LoVo (cell line): ENCODE data around the gene MYO9B.

Source experiments
- DNase-seq: peaks from one replicate; pipeline ENCODE4 v3.0.0-alpha.2; 2016; ENCODE audit warnings: low spot score

The MYO9B gene

GRCh38 chr19:17240826-17241399 is 165.3 kb downstream of the MYO9B start:
- no peak for DNase-seq

DNA sequence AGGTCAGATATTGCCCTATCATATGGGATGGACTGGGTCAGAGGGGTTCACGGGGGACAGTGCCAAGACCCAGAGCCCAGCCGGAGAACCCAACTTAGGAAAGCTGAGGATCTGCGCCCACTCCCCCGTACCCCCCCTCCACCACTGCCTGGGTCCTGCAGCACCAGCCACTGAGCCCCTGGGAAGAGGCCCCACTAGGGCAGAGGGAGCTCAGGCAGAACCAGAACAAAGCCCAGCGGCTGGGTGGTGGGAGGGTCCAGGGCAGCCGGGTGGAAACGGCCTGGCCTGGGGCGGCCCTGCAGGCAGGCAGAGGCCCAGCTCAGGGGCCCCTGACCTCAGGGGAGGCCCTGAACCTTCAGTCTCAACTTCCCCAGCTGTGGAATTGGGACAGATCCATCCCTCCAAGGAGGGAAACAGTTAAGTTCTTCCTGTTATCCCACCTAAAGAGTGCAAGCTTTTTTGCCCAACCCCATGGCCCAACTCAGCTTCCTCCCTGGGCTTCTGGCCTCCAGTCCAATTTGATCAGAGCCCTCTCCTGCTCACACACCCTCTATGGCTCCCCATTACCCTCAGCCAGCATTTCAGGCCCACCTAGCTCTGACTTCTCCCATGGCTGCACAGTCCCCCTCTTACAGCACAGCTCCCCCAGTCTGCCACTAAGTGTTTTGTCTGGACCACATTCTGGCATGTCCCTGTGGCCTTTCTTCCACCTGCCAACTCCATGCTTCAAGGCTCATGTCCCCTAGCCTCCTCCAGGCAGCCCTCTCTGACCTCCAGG is 167.0 kb downstream of the MYO9B start:
- DNase-seq, result no peak

DNA sequence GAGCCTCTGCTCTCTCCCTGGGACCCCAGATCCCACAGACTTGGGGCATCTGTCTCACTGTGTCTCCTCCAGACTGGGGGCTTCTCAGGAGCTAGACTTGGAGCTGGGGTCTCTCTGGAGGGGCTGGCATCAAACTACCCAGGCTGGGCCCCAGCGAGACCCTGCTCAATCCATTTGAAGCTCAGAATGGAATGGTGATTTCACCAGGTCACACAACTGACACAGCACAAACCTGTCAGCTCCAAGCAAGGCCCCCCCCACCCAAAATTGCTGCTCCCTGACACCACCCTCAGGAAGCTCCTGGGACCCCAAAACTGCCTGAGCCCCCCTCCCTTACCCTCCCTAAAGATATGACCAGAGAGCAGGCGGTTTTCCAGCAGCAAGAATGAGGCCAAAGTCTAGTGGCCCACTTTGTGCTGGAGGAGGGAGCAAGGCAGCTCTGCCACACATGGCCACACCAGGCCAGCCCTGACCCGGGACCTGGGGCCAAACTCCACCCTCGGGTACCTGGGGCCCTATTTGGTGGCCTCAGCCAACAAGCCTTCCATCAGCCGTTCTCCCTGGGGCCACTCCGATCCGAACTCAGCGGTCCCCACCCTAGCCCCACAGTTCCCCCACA is 167.7 kb downstream of the MYO9B start:
- DNase-seq, result no peak

- DNase-seq, result no peak
Observed at GRCh38 chr19:17243830-17244617, 168.4 kb downstream of the MYO9B start.

DNA sequence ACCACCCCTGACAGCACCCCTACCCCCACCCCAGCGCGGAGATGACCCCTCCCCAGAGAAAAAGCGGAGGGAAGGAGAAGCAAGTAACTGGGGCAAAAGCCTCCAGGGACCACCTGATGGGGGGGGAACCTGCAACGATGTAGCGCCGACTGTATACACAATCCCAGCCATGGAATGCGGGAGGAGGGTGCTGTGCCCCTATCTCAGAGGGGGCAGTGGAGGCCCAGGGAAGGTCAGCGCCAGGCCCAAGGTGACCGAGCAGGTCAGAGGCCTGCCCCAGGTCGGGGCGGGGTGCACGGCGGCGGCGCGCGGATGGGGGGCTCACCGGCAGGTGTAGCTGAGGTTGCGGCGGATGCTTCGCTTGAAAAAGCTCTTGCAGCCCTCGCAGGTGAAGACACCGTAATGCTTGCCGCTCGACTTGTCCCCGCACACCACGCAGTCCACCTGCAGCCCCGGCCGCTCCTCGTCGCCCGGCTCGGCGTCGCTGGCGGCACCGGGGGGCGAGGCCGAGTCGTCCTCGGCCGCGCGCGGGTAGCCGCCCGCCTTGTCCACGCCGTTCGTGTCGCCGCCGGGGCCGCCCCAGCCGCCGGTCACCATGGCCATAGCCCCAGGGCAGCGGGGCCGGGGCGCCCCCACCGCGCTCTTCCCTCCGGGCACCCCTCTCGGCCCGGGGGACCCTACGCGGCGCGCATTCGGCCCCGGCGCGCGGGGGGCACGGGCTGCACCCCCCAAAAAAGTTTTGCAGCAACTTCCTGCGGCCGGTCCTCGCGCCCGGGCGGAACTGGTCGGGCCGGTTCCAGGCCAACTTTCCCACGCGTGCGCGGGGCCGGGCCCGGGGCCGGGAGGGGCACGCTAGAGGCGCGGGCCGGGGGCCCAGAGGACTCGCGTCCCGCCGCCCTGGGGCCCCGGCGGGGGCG is 169.3 kb downstream of the MYO9B start:
- no peak for DNase-seq

DNA sequence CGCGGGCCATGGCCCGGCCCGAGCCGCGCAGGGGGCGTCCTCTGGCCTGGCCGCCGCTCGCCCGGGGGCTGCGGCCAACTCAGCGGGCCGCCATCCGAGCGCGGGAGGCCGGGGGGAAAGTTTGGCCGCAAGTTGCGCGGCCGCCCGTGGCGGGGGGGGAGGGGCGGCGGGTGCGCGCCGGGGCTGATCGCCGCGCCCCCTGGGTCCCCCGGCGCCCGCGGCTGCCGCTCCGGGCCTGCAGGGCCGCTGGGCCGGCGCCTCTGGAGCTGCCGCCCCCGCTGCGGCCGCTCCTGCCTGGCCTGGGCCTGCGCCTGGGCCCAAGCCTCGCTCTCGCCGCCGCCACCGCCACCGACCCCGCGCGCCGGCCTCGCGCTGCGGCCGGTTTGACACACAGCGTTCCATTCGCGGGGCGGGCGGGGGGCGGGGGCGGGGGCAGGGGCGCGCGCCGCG is 170.0 kb downstream of the MYO9B start, which contains the start of gene NR2F6:
NR2F6 (minus strand) TSS at position 385 of the 450 bp plus-strand sequence. CDS start 699 bp downstream, outside the sequence.
- no peak for DNase-seq

GRCh38 chr19:17246681-17247425 is 171.3 kb downstream of the MYO9B start:
- no peak for DNase-seq

GRCh38 chr19:17248011-17248776 is 172.6 kb downstream of the MYO9B start:
- no peak for DNase-seq

DNA sequence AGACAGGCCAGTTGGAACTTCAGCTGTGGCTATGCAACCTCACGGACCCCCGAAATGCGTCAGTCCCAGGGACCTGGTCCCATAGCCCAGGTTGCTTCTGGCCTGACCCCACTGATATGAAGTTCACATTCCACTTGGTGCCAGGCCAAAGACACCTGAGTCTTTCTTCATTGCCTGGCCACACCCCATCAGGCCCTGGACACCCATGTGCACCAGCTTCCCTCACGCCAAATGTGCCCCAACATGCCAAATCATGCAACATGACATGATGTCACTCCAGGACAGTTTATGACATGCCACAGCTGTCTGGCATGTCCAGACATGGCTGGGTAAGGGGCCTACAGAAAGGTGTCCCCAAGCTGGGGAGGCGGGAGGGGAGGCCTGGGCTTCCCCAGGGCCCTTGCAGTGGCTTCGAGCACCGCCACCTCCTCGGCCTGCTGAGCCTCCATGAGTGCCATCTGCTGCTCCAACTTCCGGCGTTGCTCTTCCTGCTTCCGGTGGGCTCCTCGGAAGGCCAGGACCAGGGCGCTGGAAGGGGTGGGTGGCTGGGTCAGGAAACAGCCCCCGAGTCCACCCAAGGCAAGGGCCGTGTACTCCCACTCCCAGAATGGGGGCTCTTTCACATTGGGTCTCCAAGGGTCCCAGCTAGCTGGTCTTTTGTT is 174.4 kb downstream of the MYO9B start:
- no peak for DNase-seq

DNA sequence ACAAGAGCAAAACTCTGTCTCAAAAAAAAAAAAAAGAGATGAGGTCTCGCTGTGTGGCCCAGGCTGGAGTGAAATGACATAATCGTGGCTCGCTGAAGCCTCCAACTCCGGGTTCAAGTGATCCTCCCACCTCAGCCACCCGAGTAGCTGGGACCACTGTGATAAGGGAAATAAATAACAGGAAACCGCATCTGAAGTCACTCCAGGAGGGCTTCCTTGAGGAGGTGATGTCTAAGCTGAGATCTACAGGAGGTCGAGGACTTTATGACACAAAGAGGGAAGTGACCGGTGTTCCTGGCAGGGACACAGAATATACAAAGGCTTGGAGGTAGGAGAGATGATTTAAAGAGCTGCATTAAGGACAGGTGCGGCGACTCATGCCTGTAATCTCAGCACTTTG is 179.1 kb downstream of the MYO9B start:
- DNase-seq, result no peak

DNA sequence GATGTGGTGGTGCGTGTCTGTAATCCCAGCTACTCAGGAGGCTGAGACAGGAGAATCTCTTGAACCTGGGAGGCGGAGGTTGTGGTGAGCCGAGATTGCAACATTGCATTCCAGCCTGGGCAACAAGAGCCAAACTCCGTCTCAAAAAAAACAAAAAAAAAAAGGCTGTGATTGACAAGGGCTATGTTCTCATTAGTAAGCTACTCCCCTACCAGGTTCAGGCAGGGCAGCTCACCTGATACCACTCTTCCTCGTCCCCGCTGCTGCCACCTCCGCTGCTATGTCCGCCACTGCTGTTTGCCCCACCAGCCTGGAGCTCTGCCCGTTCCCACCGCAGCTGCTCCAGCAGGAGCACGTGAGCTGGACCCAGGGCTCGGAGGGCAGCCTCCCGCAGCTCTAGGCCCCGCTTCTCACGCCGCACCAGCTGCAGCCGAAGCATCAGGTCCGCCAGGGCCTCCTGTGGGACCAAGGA is 179.6 kb downstream of the MYO9B start:
- no peak for DNase-seq

- no peak for DNase-seq
Observed at GRCh38 chr19:17256130-17256529, 180.6 kb downstream of the MYO9B start.

- no peak for DNase-seq
Observed at GRCh38 chr19:17259118-17259780, 183.7 kb downstream of the MYO9B start.

GRCh38 chr19:17259934-17260333 is 184.4 kb downstream of the MYO9B start:
- no peak for DNase-seq

DNA sequence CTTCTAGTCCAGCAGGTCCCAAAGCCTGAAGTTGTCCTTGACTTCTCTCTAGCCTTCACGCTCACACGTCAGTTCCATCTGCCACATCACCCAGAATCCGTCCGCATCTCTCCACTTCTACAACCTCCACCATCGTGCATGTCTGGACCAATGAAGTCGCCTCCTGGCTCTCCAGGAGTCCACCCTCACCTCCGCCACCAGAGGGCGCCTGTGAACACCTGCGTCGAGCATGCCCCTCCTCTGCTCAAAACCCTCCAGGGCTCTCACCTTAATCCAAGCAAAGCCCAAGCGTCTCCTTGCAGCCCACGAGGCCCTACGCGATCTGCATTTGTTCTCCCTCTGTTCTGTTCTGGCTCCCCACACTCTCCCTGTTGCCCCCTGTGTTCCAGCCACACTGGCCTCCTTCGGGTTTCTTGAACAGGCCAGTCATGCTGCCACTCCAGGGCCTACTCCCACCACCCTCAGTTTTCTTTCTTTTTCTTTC is 185.3 kb downstream of the MYO9B start:
- DNase-seq, result peak; percentile 88

DNA sequence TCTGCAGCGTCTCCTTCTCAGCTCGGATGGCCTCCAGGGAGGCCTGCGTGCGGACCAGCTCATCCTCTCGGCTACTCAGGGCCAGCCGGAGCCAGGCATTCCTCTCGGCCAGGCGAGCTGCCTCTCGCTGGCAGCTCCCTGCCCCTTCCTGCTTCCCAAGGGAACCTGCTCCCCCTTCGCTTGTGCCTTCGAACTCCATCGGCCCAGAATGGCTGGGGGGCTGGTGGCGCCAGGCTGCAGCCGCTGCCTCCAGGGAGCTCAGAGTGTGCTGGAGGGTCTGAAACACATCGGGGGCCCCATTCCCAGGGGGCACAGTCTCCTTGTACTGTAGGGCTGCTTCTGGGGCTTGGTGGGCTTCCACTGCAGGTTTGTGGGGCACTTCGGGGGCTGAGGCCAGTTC is 187.0 kb downstream of the MYO9B start:
- DNase-seq, result no peak
